AG09309 (cell line): ENCODE measurements around the gene VWA7.

Experiments
- DNase-seq: peaks from one replicate; pipeline ENCODE4 v3.0.0-alpha.2; 2010; ENCODE audit warnings: low read depth
- H3K4me3 ChIP-seq: 2 replicates; pipeline ENCODE4 v1.5.1; 2011; ENCODE audit warnings: mild to moderate bottlenecking, low read depth, low read length, moderate library complexity; ENCODE audit not compliant: control insufficient read depth
- TF ChIP-seq, protein P1 (sequence below): IDR thresholded peaks from 2 replicates; pipeline ENCODE4 v1.5.1; 2011; ENCODE audit warnings: mild to moderate bottlenecking, low read depth, low read length, inconsistent platforms; ENCODE audit not compliant: insufficient read depth, control insufficient read depth; ENCODE audit errors: missing control alignments

The VWA7 gene

DNA sequence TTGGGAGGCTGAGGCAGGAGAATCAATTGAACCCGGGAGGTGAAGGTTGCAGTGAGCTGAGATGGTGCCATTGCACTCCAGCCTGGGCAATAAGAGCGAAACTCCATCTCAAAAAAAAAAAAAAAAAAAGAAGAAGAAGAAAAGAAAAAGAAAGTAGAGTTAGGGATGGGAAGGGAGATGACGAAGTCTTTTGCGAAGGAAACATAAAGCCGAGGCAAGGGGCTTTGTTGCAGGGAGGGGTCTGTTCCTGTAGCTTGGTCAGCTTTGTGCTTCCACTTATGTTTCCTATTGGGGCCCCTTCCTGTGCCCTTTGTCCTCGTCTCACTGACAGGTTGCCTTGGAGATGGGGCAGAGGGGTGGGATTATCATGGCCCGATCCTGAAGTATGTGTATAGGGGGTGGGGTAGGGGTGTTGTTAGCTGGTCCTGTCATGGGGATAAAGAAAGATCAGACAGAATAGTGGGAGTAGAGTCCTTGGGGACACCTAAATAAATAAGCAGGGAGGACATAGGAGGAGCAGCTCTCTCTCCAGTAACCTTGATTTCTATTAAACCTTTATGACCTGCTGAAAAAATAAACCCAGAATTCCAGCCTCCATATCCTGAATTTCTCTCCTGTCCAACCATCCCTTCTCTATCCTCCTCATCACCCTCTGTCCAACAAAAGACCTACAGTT, 39.7 kb downstream of the VWA7 start:
- no peak overlapping the region for H3K4me3 ChIP-seq
- TF ChIP-seq, protein P1, sequence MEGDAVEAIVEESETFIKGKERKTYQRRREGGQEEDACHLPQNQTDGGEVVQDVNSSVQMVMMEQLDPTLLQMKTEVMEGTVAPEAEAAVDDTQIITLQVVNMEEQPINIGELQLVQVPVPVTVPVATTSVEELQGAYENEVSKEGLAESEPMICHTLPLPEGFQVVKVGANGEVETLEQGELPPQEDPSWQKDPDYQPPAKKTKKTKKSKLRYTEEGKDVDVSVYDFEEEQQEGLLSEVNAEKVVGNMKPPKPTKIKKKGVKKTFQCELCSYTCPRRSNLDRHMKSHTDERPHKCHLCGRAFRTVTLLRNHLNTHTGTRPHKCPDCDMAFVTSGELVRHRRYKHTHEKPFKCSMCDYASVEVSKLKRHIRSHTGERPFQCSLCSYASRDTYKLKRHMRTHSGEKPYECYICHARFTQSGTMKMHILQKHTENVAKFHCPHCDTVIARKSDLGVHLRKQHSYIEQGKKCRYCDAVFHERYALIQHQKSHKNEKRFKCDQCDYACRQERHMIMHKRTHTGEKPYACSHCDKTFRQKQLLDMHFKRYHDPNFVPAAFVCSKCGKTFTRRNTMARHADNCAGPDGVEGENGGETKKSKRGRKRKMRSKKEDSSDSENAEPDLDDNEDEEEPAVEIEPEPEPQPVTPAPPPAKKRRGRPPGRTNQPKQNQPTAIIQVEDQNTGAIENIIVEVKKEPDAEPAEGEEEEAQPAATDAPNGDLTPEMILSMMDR = no peak
- DNase-seq = no peak

DNA sequence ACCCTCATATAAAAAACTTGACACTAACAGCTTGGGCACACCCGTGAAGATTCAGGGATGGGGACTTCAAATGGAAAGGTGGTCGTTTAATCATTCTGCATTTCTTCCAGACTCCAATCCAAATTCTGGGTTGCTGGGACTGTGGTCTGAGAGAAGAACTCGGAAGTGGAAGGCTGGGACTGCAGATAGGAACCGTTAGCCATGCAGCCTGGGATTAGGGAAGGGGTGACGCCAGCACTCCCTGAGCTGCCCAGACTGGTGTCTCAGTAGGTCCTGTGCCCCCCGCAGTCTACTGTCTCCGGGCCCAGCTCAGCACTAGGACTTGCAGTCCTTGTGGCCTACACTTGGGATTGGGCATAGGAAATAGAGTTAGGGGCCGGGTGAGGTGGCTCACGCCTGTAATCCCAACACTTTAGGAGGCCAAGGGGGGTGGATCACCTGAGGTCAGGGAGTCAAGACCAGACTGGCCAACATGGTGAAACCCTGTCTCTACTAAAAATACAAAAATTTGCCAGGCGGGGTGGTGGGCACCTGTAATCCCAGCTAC, 40.3 kb downstream of the VWA7 start:
- DNase-seq = no peak

DNA sequence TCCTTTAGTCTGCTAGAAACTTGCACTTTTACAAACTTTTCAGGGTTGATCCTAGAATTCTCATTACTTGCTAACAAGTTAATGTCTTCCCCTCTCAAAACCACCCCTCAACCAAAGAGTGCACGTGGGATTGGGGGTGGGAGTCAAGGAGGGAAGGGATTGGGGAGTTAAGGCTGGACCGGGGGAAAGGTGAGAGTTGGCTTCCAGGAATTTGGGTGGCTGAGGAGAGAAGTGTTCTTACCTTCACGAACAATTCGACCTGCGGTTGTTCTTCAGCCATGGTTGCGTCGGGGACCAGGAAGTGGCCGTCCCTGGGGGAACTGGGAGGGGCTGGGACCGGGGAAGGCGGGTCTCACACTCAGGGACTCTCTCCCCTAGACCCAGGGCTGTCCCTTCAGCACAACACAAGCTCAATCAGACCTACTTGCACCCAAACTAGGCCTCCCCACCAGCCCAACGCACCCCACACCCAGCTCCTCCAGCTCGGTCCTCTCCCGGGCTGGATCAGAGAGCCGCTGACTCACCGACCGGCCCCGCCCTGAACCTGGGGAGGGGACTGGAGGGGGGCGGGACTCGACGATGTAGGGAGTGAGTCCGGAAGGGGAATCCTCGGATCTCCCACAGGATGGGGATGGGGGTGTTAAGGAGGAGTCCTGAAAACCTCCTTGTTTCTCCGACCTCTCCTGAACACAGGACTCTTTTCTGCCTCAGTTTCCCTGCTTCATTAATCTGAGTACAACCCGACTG, 40.9 kb downstream of the VWA7 start, which contains the start of gene CLIC1:
CLIC1 (minus strand) TSS at position 510 of the 747 bp plus-strand sequence; CDS start at position 280, 230 bp downstream.
- DNase-seq = no peak
- H3K4me3 ChIP-seq = peak within 1 kb of the TSS; percentile 85
- TF ChIP-seq, protein P1 = no peak

More for the DNA sequence above, 40.3 kb downstream of the VWA7 start:
- TF ChIP-seq, protein P1 = no peak
- H3K4me3 ChIP-seq = peak overlapping the region; percentile 85

DNA sequence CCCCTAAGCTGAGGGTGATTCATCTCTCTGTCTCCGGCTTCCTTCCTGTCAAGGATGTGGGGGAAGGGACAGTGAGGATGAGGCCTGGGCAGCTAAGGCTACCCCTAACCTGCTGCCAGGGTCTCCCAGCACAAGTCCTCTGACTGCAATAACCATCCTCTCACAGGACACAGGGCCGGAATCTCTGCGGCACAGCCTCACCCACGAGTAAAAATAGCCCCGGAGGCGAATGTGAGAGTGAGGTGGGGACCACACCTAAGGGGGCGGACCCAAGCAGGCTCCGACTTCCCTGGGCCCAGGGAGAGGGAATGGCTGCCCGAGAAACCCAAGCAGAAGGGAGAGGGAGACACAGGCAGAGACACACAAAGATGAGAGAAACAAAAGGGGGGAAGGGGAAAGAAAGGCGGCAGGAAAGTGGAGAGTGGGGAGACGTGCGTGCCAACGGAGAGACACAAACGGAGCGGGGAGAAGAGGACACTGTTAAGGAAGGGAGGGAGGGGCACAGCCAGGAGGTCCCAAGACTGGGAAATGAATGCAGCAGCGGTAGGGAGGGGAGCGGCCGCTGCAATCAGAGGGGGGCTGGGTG, 42.2 kb downstream of the VWA7 start:
- no peak for DNase-seq
- peak overlapping the region; percentile 85 for H3K4me3 ChIP-seq
- TF ChIP-seq, protein P1 = no peak

DNA sequence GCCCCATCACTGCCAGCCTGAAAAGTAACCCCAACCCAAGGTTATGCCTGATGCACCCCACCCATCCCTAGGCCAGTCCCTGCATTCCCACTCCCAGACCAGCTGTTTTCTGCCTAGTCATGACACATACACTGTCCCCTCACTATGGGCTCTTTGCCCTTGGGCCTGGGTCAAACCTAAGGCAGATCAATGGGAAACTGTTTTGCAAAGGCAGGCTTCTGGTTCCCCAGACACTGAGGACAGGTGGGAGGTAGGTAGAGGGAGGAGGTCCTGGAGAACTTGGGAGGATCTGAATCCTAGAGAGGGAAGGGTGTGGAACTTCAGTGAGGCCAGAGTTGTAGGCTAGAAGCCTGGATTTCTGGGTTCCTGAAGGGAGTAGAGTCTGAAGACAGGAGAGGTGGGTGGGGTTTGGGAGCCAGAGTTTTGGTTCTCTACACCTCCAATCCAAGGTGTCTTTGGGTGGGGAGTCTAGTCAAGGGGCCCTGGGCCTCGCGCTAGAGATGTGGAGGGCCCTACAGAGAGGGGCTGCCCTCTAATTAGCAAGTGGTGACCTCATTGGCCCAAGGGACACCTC, 42.8 kb downstream of the VWA7 start:
- peak overlapping the region; percentile 85 for H3K4me3 ChIP-seq
- TF ChIP-seq, protein P1 = no peak
- DNase-seq = no peak

- no peak for DNase-seq
- TF ChIP-seq, protein P1 = no peak
- no peak overlapping the region; the same call in 1 of the 2 replicates for H3K4me3 ChIP-seq
Measured at GRCh38 chr6:31733734-31734133, 43.4 kb downstream of the VWA7 start.
